HEK293 (cell line): ENCODE measurements around the gene INSIG2.

ENCODE experiments used
- CTCF ChIP-seq: fragments of 450-650 bp; formaldehyde crosslinking; IDR thresholded peaks from 2 replicates; pipeline ENCODE4 v1.5.1; 2016; ENCODE audit warnings: missing biosample characterization, missing genetic modification characterization
- GLIS1 ChIP-seq: fragments of 450-650 bp; formaldehyde crosslinking; IDR thresholded peaks from 2 replicates; pipeline ENCODE4 v1.5.1; 2016; ENCODE audit warnings: missing biosample characterization, missing genetic modification characterization
- KLF1 ChIP-seq: fragments of 450-650 bp; formaldehyde crosslinking; IDR thresholded peaks from 2 replicates; pipeline ENCODE4 v1.5.1; 2016; ENCODE audit warnings: missing biosample characterization, missing genetic modification characterization
- KLF10 ChIP-seq: fragments of 450-650 bp; IDR thresholded peaks from 2 replicates; pipeline ENCODE4 v1.5.1; 2018; ENCODE audit warnings: missing biosample characterization, mild to moderate bottlenecking, missing genetic modification characterization
- KLF7 ChIP-seq: fragments of 450-650 bp; formaldehyde crosslinking; IDR thresholded peaks from 2 replicates; pipeline ENCODE4 v1.5.1; 2016; ENCODE audit warnings: missing biosample characterization, missing genetic modification characterization, borderline replicate concordance
- KLF8 ChIP-seq: fragments of 450-650 bp; formaldehyde crosslinking; IDR thresholded peaks from 2 replicates; pipeline ENCODE4 v1.5.1; 2016; ENCODE audit warnings: missing biosample characterization, missing genetic modification characterization
- KLF9 ChIP-seq: fragments of 450-650 bp; formaldehyde crosslinking; IDR thresholded peaks from 2 replicates; pipeline ENCODE4 v1.5.1; 2016; ENCODE audit warnings: missing biosample characterization, missing genetic modification characterization, low read depth
- PRDM4 ChIP-seq: fragments of 450-650 bp; formaldehyde crosslinking; IDR thresholded peaks from 2 replicates; pipeline ENCODE4 v1.5.1; 2017; ENCODE audit warnings: missing biosample characterization, missing genetic modification characterization
- SP2 ChIP-seq: fragments of 450-650 bp; formaldehyde crosslinking; IDR thresholded peaks from 2 replicates; pipeline ENCODE4 v1.5.1; 2016; ENCODE audit warnings: missing biosample characterization, missing genetic modification characterization
- SP3 ChIP-seq: fragments of 450-650 bp; formaldehyde crosslinking; IDR thresholded peaks from 2 replicates; pipeline ENCODE4 v1.5.1; 2016; ENCODE audit warnings: missing biosample characterization, missing genetic modification characterization
- SP7 ChIP-seq: fragments of 450-650 bp; formaldehyde crosslinking; IDR thresholded peaks from 2 replicates; pipeline ENCODE4 v1.5.1; 2016; ENCODE audit warnings: missing biosample characterization, missing genetic modification characterization
- TCF7L2 ChIP-seq: IDR thresholded peaks from 2 replicates; pipeline ENCODE4 v1.6.1; 2011; ENCODE audit warnings: low read depth, mild to moderate bottlenecking, inconsistent platforms, low read length, moderate library complexity, borderline replicate concordance
- TRIM28 ChIP-seq: IDR thresholded peaks from 2 replicates; pipeline ENCODE4 v1.6.1; 2011; ENCODE audit warnings: low read length, control low read depth, borderline replicate concordance
- YY1 ChIP-seq: fragments of 450-650 bp; formaldehyde crosslinking; IDR thresholded peaks from 2 replicates; pipeline ENCODE4 v1.5.1; 2018; ENCODE audit warnings: missing biosample characterization, missing genetic modification characterization
- ZBTB17 ChIP-seq: fragments of 450-650 bp; formaldehyde crosslinking; IDR thresholded peaks from 2 replicates; pipeline ENCODE4 v1.5.1; 2016; ENCODE audit warnings: missing biosample characterization, missing genetic modification characterization
- ZBTB26 ChIP-seq: fragments of 450-650 bp; formaldehyde crosslinking; optimal IDR thresholded peaks from 2 replicates; pipeline ENCODE3; 2016; ENCODE audit warnings: missing biosample characterization, mild to moderate bottlenecking, missing genetic modification characterization
- ZBTB8A ChIP-seq: fragments of 450-650 bp; formaldehyde crosslinking; IDR thresholded peaks from 2 replicates; pipeline ENCODE4 v1.5.1; 2016; ENCODE audit warnings: missing biosample characterization, missing genetic modification characterization
- ZFHX2 ChIP-seq: fragments of 450-650 bp; formaldehyde crosslinking; conservative IDR thresholded peaks from 2 replicates; pipeline ENCODE4 v1.5.1; 2016; ENCODE audit warnings: missing biosample characterization, missing genetic modification characterization
- ZFP41 ChIP-seq: fragments of 450-650 bp; formaldehyde crosslinking; IDR thresholded peaks from 2 replicates; pipeline ENCODE4 v1.5.1; 2016; ENCODE audit warnings: missing biosample characterization, missing genetic modification characterization, borderline replicate concordance
- ZIC2 ChIP-seq: fragments of 450-650 bp; formaldehyde crosslinking; IDR thresholded peaks from 2 replicates; pipeline ENCODE4 v1.5.1; 2016; ENCODE audit warnings: missing biosample characterization, missing genetic modification characterization
- ZNF23 ChIP-seq: fragments of 450-650 bp; formaldehyde crosslinking; IDR thresholded peaks from 2 replicates; pipeline ENCODE4 v1.5.1; 2016; ENCODE audit warnings: missing biosample characterization, missing genetic modification characterization, borderline replicate concordance
- ZNF335 ChIP-seq: fragments of 450-650 bp; formaldehyde crosslinking; conservative IDR thresholded peaks from 2 replicates; pipeline ENCODE4 v1.5.1; 2016; ENCODE audit warnings: missing biosample characterization, missing genetic modification characterization
- ZNF391 ChIP-seq: fragments of 450-650 bp; formaldehyde crosslinking; IDR thresholded peaks from 2 replicates; pipeline ENCODE4 v1.5.1; 2016; ENCODE audit warnings: low read depth, missing biosample characterization, missing genetic modification characterization, borderline replicate concordance
- ZNF433 ChIP-seq: fragments of 450-650 bp; formaldehyde crosslinking; IDR thresholded peaks from 2 replicates; pipeline ENCODE4 v1.5.1; 2016; ENCODE audit warnings: missing biosample characterization, missing genetic modification characterization, low read depth
- ZNF513 ChIP-seq: fragments of 450-650 bp; IDR thresholded peaks from 2 replicates; pipeline ENCODE4 v1.5.1; 2018; ENCODE audit warnings: missing biosample characterization, missing genetic modification characterization
- ZNF629 ChIP-seq: fragments of 450-650 bp; formaldehyde crosslinking; IDR thresholded peaks from 2 replicates; pipeline ENCODE4 v1.5.1; 2017; ENCODE audit warnings: missing biosample characterization, missing genetic modification characterization
- ZNF664 ChIP-seq: fragments of 450-650 bp; formaldehyde crosslinking; IDR thresholded peaks from 2 replicates; pipeline ENCODE4 v1.5.1; 2016; ENCODE audit warnings: missing biosample characterization, missing genetic modification characterization
- ZNF76 ChIP-seq: fragments of 450-650 bp; formaldehyde crosslinking; IDR thresholded peaks from 2 replicates; pipeline ENCODE4; 2016; ENCODE audit warnings: low read depth, missing biosample characterization, missing genetic modification characterization, borderline replicate concordance
- ZNF843 ChIP-seq: fragments of 450-650 bp; formaldehyde crosslinking; IDR thresholded peaks from 2 replicates; pipeline ENCODE4 v1.5.1; 2016; ENCODE audit warnings: missing biosample characterization, missing genetic modification characterization
- ZXDB ChIP-seq: fragments of 450-650 bp; formaldehyde crosslinking; IDR thresholded peaks from 2 replicates; pipeline ENCODE4 v1.5.1; 2016; ENCODE audit warnings: missing biosample characterization, missing genetic modification characterization

Gene INSIG2

GRCh38 chr2:118088051-118089024 is at the start of gene INSIG2 (continued):
- TF ChIP-seq KLF8 (tag by site-specific recombination) (0 out of 2 replicates have a peak, but pooled peaks have one; percentile 12), ZNF664 (no peak), ZNF76 (tag by site-specific recombination) (peak; percentile 91), YY1 (tag by site-specific recombination) (peak; percentile 65; the same call in 1 of the 2 replicates), TCF7L2 (no peak), CTCF (tag by site-specific recombination) (0 out of 2 replicates have a peak, but pooled peaks have one; percentile 49), SP2 (tag by site-specific recombination) (peak; percentile 90), SP7 (0 out of 2 replicates have a peak, but pooled peaks have one; percentile 19), ZBTB17 (tag by site-specific recombination) (peak; percentile 89), ZNF629 (tag by site-specific recombination) (peak; percentile 70), GLIS1 (tag by site-specific recombination) (peak; percentile 58; the same call in 1 of the 2 replicates), PRDM4 (no peak), KLF10 (tag by site-specific recombination) (peak; percentile 82), ZFP41 (tag by site-specific recombination) (no peak), ZFHX2 (peak; percentile 96), KLF1 (tag by site-specific recombination) (peak; percentile 52; the same call in 1 of the 2 replicates), ZNF335 (tag by site-specific recombination) (peak; percentile 72), ZBTB8A (tag by site-specific recombination) (0 out of 2 replicates have a peak, but pooled peaks have one; percentile 23), ZNF391 (no peak), KLF9 (peak; percentile 90), SP3 (tag by site-specific recombination) (peak; percentile 87), ZNF843 (tag by site-specific recombination) (no peak), ZXDB (tag by site-specific recombination) (peak; percentile 41; the same call in 1 of the 2 replicates), ZIC2 (tag by site-specific recombination) (peak; percentile 38; the same call in 1 of the 2 replicates), ZBTB26 (tag by site-specific recombination) (peak; percentile 86), KLF7 (tag by site-specific recombination) (0 out of 2 replicates have a peak, but pooled peaks have one; percentile 45), TRIM28 (peak; percentile 50; the same call in 1 of the 2 replicates), ZNF513 (tag by site-specific recombination) (0 out of 2 replicates have a peak, but pooled peaks have one; percentile 40), ZNF433 (tag by site-specific recombination) (no peak), ZNF23 (tag by site-specific recombination) (no peak)
